ENCODE results near the gene USP14. TPM values are rescaled to one million over a fixed set of nuclear protein-coding genes. Genes with fewer than 3 reads are reported as not detected.
A peak's percentile ranks its signal among the peaks of the same experiment; 100 is the strongest.

Gene USP14
- total and polyA plus RNA-seq, 2 donors (not counting 3 experiments of a cell fraction or from before 2014, with no cell fraction given) = 13.2 to 98.4 TPM

- Histone ChIP-seq H3K27ac (ENCODE audit: insufficient read depth, low read depth, low read length) (no peak overlapping the region), H3K9me1 (replicated peaks; ENCODE audit: control insufficient read depth, extremely low read depth, insufficient read depth, low read length) (no peaks in the 10 kb centered on the region), H3K4me2 (ENCODE audit: insufficient read depth, low read length) (no peak overlapping the region), H3K9me3 (replicated peaks; ENCODE audit: control insufficient read depth, insufficient read depth, low read length) (no peaks in the 10 kb centered on the region), H3K4me1 (ENCODE audit: control insufficient read depth, extremely low read depth, insufficient read depth, low read length) (peaks cover 9% of the 10 kb centered on the region), H3K9ac (replicated peaks; ENCODE audit: extremely low read depth, insufficient read depth, low read length) (no peak overlapping the region), H3K4me3 (replicated peaks in 1 of 3; ENCODE audit: insufficient read depth in 1 of 3, low read depth in 1 of 3, low read length in 3 of 3) (no peak overlapping the region), H3K27me3 (ENCODE audit: control insufficient read depth in 2 of 2, insufficient read depth in 2 of 2, low read length in 2 of 2) (no peaks in the 10 kb centered on the region), H2AFZ (ENCODE audit: low read depth, low read length) (no peak overlapping the region), H3K79me2 (ENCODE audit: control insufficient read depth, insufficient read depth, low read length) (no peaks in the 10 kb centered on the region), H3K36me3 (ENCODE audit: control insufficient read depth in 2 of 2, extremely low read depth in 1 of 2, insufficient read depth in 2 of 2, low read length in 2 of 2) (peaks cover 14 to 32% of the 10 kb centered on the region in 2 experiments), H4K20me1 (replicated peaks; ENCODE audit: control insufficient read depth, extremely low read depth, insufficient read depth, low read length) (no peaks in the 10 kb centered on the region)
- ChIA-PET CTCF (interaction anchor here (1.0 kb wide), 1 partner anchor 12 kb away, joined by 3 read pairs; no protein-coding TSS in a partner anchor), POLR2A (no interaction called here)
- intact Hi-C loops (cut with micrococcal nuclease) (no loop called here), dilution Hi-C loops (cut with MboI; ENCODE audit: extremely low pct_ligation_motif_present, low sequenced_read_pairs) (no loop called here)
- FAIRE-seq (peak; percentile 62), DNase-seq (ENCODE audit: low read depth, low spot score) (peak; percentile 50)
- TF ChIP-seq JUN (IDR thresholded peaks at IDR 0.05; ENCODE audit: borderline replicate concordance, insufficient read depth, insufficient read length, low read depth) (no peak), POLR2A (IDR thresholded peaks at IDR 0.05; ENCODE audit: low read depth, low read length) (peak; percentile 24), FOS (IDR thresholded peaks at IDR 0.05; ENCODE audit: borderline replicate concordance, insufficient read depth, low read length) (peak; percentile 62)
- TSS peak; percentile 37 for BruUV-seq (replicated peaks)
Measured at GRCh38 chr18:211582-211981, 53.2 kb downstream of the USP14 start.

- dilution Hi-C loops (cut with MboI; ENCODE audit: extremely low pct_ligation_motif_present, low sequenced_read_pairs) = no loop called here
- no peak overlapping the region for H3K9ac ChIP-seq (replicated peaks; ENCODE audit: extremely low read depth, insufficient read depth, low read length)
- no peaks in the 10 kb centered on the region for H3K9me3 ChIP-seq (replicated peaks; ENCODE audit: control insufficient read depth, insufficient read depth, low read length)
- no TSS peak for BruUV-seq (replicated peaks)
- H3K9me1 ChIP-seq (replicated peaks; ENCODE audit: control insufficient read depth, extremely low read depth, insufficient read depth, low read length) = no peaks in the 10 kb centered on the region
- H4K20me1 ChIP-seq (replicated peaks; ENCODE audit: control insufficient read depth, extremely low read depth, insufficient read depth, low read length) = no peaks in the 10 kb centered on the region
- no peaks in the 10 kb centered on the region for H3K27me3 ChIP-seq (ENCODE audit: control insufficient read depth in 2 of 2, insufficient read depth in 2 of 2, low read length in 2 of 2)
- no peak overlapping the region for H3K4me2 ChIP-seq (ENCODE audit: insufficient read depth, low read length)
- DNase-seq (ENCODE audit: low read depth, low spot score) (no peak), FAIRE-seq (no peak)
- no peak overlapping the region for H2AFZ ChIP-seq (ENCODE audit: low read depth, low read length)
- ChIA-PET POLR2A (no interaction called here), CTCF (interaction anchor here (0.7 to 1.0 kb wide), 2 partner anchors 17 to 46 kb away, joined by 3 read pairs; no protein-coding TSS in a partner anchor)
- H3K36me3 ChIP-seq (ENCODE audit: control insufficient read depth in 2 of 2, extremely low read depth in 1 of 2, insufficient read depth in 2 of 2, low read length in 2 of 2) = peaks cover 17 to 36% of the 10 kb centered on the region in 2 experiments
- no peaks in the 10 kb centered on the region for H3K79me2 ChIP-seq (ENCODE audit: control insufficient read depth, insufficient read depth, low read length)
- TF ChIP-seq POLR2AphosphoS5 (IDR thresholded peaks at IDR 0.05; ENCODE audit: insufficient read depth, low read depth, low read length) = no peak
- intact Hi-C loops (cut with micrococcal nuclease) = no loop called here
- H3K4me1 ChIP-seq (ENCODE audit: control insufficient read depth, extremely low read depth, insufficient read depth, low read length) = peaks cover 9% of the 10 kb centered on the region
- H3K4me3 ChIP-seq (replicated peaks in 1 of 3; ENCODE audit: insufficient read depth in 1 of 3, low read depth in 1 of 3, low read length in 3 of 3) = no peak overlapping the region
- H3K27ac ChIP-seq (ENCODE audit: insufficient read depth, low read depth, low read length) = no peak overlapping the region
Measured at GRCh38 chr18:212780-213179, 54.4 kb downstream of the USP14 start.
